Endothelial cell of umbilical vein (primary cell): ENCODE measurements around the gene BAD.

Experiments
- EZH2 ChIP-seq: IDR thresholded peaks from 2 replicates; pipeline ENCODE4 v1.6.1; 2012; ENCODE audit warnings: borderline replicate concordance, low read depth, mild to moderate bottlenecking, moderate library complexity, low read length, inconsistent platforms; ENCODE audit not compliant: severe bottlenecking
- FOS ChIP-seq: IDR thresholded peaks from 2 replicates; pipeline ENCODE4 v1.6.1; 2011; ENCODE audit warnings: mild to moderate bottlenecking, low read length, moderate library complexity, borderline replicate concordance; ENCODE audit not compliant: insufficient read depth
- GATA2 ChIP-seq: IDR thresholded peaks from 2 replicates; pipeline ENCODE4 v1.7.0; 2011; ENCODE audit warnings: low read depth, mild to moderate bottlenecking, moderate library complexity, mixed read lengths, low read length; ENCODE audit not compliant: insufficient read length, insufficient read depth
- JUN ChIP-seq: IDR thresholded peaks from 2 replicates; pipeline ENCODE4 v1.6.1; 2011; ENCODE audit warnings: borderline replicate concordance, low read depth; ENCODE audit not compliant: insufficient read length, insufficient read depth
- POLR2A ChIP-seq: IDR thresholded peaks from 2 replicates; pipeline ENCODE4 v1.6.1; 2012; ENCODE audit warnings: low read depth, mild to moderate bottlenecking, control low read depth, low read length
- POLR2AphosphoS5 ChIP-seq: IDR thresholded peaks from 2 replicates; pipeline ENCODE4 v1.6.1; 2012; ENCODE audit warnings: low read depth, mild to moderate bottlenecking, control low read depth, low read length, moderate library complexity; ENCODE audit not compliant: insufficient read depth
- TF ChIP-seq, protein P1 (sequence below), 2 donors: IDR thresholded peaks; 1 replicate in 1 of 2; 2 replicates in 1 of 2; pipeline ENCODE4 v1.5.1; 2011; ENCODE audit warnings: low read length in 2 of 2, mild to moderate bottlenecking in 2 of 2, moderate library complexity in 2 of 2, control low read depth in 1 of 2, inconsistent platforms in 1 of 2, low read depth in 1 of 2; ENCODE audit not compliant: insufficient read depth in 1 of 2; ENCODE audit errors: extremely low read depth in 1 of 2
- TF ChIP-seq, protein P2 (sequence below): IDR thresholded peaks from 2 replicates; pipeline ENCODE4 v1.6.1; 2011; ENCODE audit not compliant: insufficient read depth, insufficient read length

DNA sequence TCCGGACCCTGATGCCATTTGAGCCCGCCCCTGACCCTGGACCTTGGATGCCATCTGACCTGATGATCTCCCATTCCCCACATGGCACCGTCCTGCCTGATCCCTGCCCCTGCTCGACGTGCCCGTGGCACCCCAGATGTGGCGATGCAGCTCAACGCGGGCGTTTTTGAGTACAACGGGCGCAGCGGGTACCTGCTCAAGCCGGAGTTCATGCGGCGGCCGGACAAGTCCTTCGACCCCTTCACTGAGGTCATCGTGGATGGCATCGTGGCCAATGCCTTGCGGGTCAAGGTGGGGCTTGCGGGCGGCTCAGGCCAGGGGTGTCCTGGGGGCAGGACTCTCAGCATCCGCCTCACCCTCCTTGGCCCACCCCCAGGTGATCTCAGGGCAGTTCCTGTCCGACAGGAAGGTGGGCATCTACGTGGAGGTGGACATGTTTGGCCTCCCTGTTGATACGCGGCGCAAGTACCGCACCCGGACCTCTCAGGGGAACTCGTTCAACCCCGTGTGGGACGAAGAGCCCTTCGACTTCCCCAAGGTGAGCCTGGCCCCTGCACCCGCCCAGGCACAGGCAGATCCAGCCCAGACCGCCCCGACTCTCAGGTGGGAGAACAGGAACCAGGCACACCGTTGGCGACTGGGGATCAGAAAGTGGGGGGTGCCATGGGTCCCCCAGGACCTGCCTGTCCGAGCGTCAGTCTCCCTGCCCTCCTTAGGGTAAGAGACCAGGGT is 22.0 kb downstream of the BAD start:
- TF ChIP-seq, protein P1, sequence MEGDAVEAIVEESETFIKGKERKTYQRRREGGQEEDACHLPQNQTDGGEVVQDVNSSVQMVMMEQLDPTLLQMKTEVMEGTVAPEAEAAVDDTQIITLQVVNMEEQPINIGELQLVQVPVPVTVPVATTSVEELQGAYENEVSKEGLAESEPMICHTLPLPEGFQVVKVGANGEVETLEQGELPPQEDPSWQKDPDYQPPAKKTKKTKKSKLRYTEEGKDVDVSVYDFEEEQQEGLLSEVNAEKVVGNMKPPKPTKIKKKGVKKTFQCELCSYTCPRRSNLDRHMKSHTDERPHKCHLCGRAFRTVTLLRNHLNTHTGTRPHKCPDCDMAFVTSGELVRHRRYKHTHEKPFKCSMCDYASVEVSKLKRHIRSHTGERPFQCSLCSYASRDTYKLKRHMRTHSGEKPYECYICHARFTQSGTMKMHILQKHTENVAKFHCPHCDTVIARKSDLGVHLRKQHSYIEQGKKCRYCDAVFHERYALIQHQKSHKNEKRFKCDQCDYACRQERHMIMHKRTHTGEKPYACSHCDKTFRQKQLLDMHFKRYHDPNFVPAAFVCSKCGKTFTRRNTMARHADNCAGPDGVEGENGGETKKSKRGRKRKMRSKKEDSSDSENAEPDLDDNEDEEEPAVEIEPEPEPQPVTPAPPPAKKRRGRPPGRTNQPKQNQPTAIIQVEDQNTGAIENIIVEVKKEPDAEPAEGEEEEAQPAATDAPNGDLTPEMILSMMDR (IDR thresholded peaks at IDR 0.05; ENCODE audit: extremely low read depth in 1 of 2, insufficient read depth in 1 of 2, low read depth in 1 of 2, low read length in 2 of 2) = no peak
- no peak for TF ChIP-seq POLR2A
- TF ChIP-seq EZH2 = no peak
- TF ChIP-seq, protein P2, sequence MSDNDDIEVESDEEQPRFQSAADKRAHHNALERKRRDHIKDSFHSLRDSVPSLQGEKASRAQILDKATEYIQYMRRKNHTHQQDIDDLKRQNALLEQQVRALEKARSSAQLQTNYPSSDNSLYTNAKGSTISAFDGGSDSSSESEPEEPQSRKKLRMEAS = no peak
- TF ChIP-seq JUN = no peak
- TF ChIP-seq GATA2 = no peak
- TF ChIP-seq POLR2AphosphoS5 = no peak
- TF ChIP-seq FOS = no peak
